Transverse colon (tissue), 3 donors: ENCODE measurements around the gene ETNPPL.

Experiments
- CTCF ChIP-seq, 5 experiments: fragments of 200-600 bp in 3 of 5; fragments of 450-650 bp in 2 of 5; sonication (generic) in 3 of 5; IDR thresholded peaks; 1 replicate in 2 of 5; 2 replicates in 3 of 5; pipeline ENCODE4 v1.5.1; 2016 to 2017; ENCODE audit warnings: antibody characterized with exemption in 5 of 5, inconsistent platforms in 3 of 5, mild to moderate bottlenecking in 2 of 5, moderate library complexity in 1 of 5
- POLR2A ChIP-seq: fragments of 450-650 bp; IDR thresholded peaks from one replicate; pipeline ENCODE4 v1.6.1; 2016; ENCODE audit warnings: antibody characterized with exemption, mild to moderate bottlenecking, moderate library complexity

- no peak for TF ChIP-seq CTCF (IDR thresholded peaks at IDR 0.05)
- no peak for TF ChIP-seq POLR2A
Observed at GRCh38 chr4:108775921-108776320, 13.1 kb upstream of the ETNPPL start.
